OCI-LY1 (cell line): ENCODE measurements around the gene HYAL4.

Experiments used
- CTCF ChIP-seq: fragments of 200-600 bp; sonication (generic), shearing (Covaris generic); IDR thresholded peaks from 2 replicates; pipeline ENCODE4 v1.5.1; 2017; ENCODE audit warnings: mild to moderate bottlenecking, antibody characterized with exemption, low read length, moderate library complexity, mixed read lengths
- EZH2 ChIP-seq: fragments of 200-600 bp; sonication (generic), shearing (Covaris generic); IDR thresholded peaks from 2 replicates; pipeline ENCODE4 v1.8.0; 2017; ENCODE audit warnings: borderline replicate concordance, mixed run types, mild to moderate bottlenecking, antibody characterized with exemption, low read length, moderate library complexity, mixed read lengths

- no peak for TF ChIP-seq CTCF
- TF ChIP-seq EZH2 = no peak
These were observed 73.3 kb downstream of the HYAL4 start for GRCh38 chr7:123918309-123918708.
